ENCODE measurements around the gene DUS3L. TPM values are rescaled to one million over a fixed set of nuclear protein-coding genes. Genes with fewer than 3 reads are reported as not detected.

Gene DUS3L
- total and polyA plus RNA-seq, 2 donors (not counting 1 experiment from before 2014, with no cell fraction given) = 84.6 to 118 TPM

- ATAC-seq (ENCODE audit: low read depth) (no peak), DNase-seq (no peak)
- Mint-ChIP-seq H3K4me1 (no peaks in the 10 kb centered on the region), H3K4me3 (no peak overlapping the region), H3K27me3 (no peaks in the 10 kb centered on the region), H3K27ac (no peak overlapping the region), H3K9me3 (ENCODE audit: insufficient read depth) (no peaks in the 10 kb centered on the region)
- Histone ChIP-seq H3K9me3 (ENCODE audit: control extremely low read depth in 1 of 3, control insufficient read depth in 2 of 3, insufficient read depth in 1 of 3, low read length in 2 of 3) (peaks cover 0 to 4% (median 0%) of the 10 kb centered on the region in 3 donors), H3K36me3 (replicated peaks in 1 of 2; ENCODE audit: control extremely low read depth in 1 of 2, control insufficient read depth in 1 of 2, extremely low read depth in 1 of 2, insufficient read depth in 2 of 2, low read length in 1 of 2) (no peaks in the 10 kb centered on the region), H3K4me2 (replicated peaks; ENCODE audit: low read depth, low read length, poor library complexity, severe bottlenecking) (no peak overlapping the region), H3K79me2 (ENCODE audit: control insufficient read depth, insufficient read depth, low read length) (no peaks in the 10 kb centered on the region), H3K9ac (ENCODE audit: low read length) (no peak overlapping the region), H3K4me1 (ENCODE audit: control insufficient read depth in 2 of 2, insufficient read depth in 2 of 2, low read length in 2 of 2) (no peaks in the 10 kb centered on the region), H3K27me3 (replicated peaks in 1 of 4; ENCODE audit: control extremely low read depth in 1 of 4, control insufficient read depth in 3 of 4, insufficient read depth in 4 of 4, low read length in 3 of 4) (peaks cover 0 to 2% (median 0%) of the 10 kb centered on the region in 4 experiments), H4K20me1 (ENCODE audit: control insufficient read depth, insufficient read depth, low read length, poor library complexity, severe bottlenecking) (no peaks in the 10 kb centered on the region), H2AFZ (ENCODE audit: insufficient read depth, low read depth, low read length, poor library complexity, severe bottlenecking) (no peak overlapping the region), H3K27ac (ENCODE audit: low read length in 2 of 2) (no peak overlapping the region), H3K4me3 (ENCODE audit: control extremely low read depth in 1 of 5, extremely low read depth in 1 of 5, insufficient read depth in 1 of 5, low read depth in 2 of 5, low read length in 4 of 5) (no peak overlapping the region)
- 94% methylated on average over 4 of the region's 8 CpGs for WGBS (ENCODE audit: insufficient coverage)
- TF ChIP-seq EZH2 (IDR thresholded peaks at IDR 0.05; ENCODE audit: borderline replicate concordance, insufficient read depth, low read depth, low read length, poor library complexity, severe bottlenecking) (no peak), CTCF (IDR thresholded peaks at IDR 0.05) (no peak)
- intact Hi-C loops (cut with micrococcal nuclease) = no loop called here
- ChIA-PET CTCF (no interaction called here), POLR2A (no interaction called here)
Measured at GRCh38 chr19:5774921-5775320, 16.0 kb downstream of the DUS3L start.

DNA sequence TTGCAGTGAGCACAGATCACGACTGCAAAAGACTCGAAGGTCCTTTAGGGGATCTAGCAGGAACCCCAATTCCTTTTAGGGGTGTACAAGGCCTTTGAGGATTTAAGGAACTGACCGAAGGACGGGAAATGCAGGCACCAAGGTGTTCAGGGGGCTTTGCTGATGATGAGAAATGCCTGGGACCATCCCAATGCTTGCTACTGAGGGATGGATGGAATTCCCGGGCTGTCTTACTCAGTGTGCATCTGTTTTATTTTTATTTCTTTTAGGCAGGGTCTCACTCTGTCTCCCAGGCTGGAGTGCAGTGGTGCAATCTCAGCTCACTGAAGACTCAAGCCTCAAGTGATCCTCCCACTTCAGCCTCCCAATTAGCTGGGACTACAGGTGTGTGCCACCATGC lies 17.7 kb downstream of the DUS3L start:
- Histone ChIP-seq H3K4me3 (ENCODE audit: control extremely low read depth in 1 of 5, extremely low read depth in 1 of 5, insufficient read depth in 1 of 5, low read depth in 2 of 5, low read length in 4 of 5) (no peak overlapping the region), H2AFZ (ENCODE audit: insufficient read depth, low read depth, low read length, poor library complexity, severe bottlenecking) (no peak overlapping the region), H3K79me2 (ENCODE audit: control insufficient read depth, insufficient read depth, low read length) (no peaks in the 10 kb centered on the region), H3K27me3 (replicated peaks in 1 of 4; ENCODE audit: control extremely low read depth in 1 of 4, control insufficient read depth in 3 of 4, insufficient read depth in 4 of 4, low read length in 3 of 4) (peaks cover 0 to 2% (median 0%) of the 10 kb centered on the region in 4 experiments), H3K9ac (ENCODE audit: low read length) (no peak overlapping the region), H3K9me3 (ENCODE audit: control extremely low read depth in 1 of 3, control insufficient read depth in 2 of 3, insufficient read depth in 1 of 3, low read length in 2 of 3) (peaks cover 0 to 4% (median 0%) of the 10 kb centered on the region in 3 donors), H3K4me2 (replicated peaks; ENCODE audit: low read depth, low read length, poor library complexity, severe bottlenecking) (no peak overlapping the region), H4K20me1 (ENCODE audit: control insufficient read depth, insufficient read depth, low read length, poor library complexity, severe bottlenecking) (no peaks in the 10 kb centered on the region), H3K36me3 (replicated peaks in 1 of 2; ENCODE audit: control extremely low read depth in 1 of 2, control insufficient read depth in 1 of 2, extremely low read depth in 1 of 2, insufficient read depth in 2 of 2, low read length in 1 of 2) (no peaks in the 10 kb centered on the region), H3K27ac (ENCODE audit: low read length in 2 of 2) (no peak overlapping the region), H3K4me1 (ENCODE audit: control insufficient read depth in 2 of 2, insufficient read depth in 2 of 2, low read length in 2 of 2) (no peaks in the 10 kb centered on the region)
- Mint-ChIP-seq H3K4me1 (no peaks in the 10 kb centered on the region), H3K27ac (no peak overlapping the region), H3K27me3 (no peaks in the 10 kb centered on the region), H3K4me3 (no peak overlapping the region), H3K9me3 (ENCODE audit: insufficient read depth) (no peaks in the 10 kb centered on the region)
- no peak for ATAC-seq (ENCODE audit: low read depth)
- no peak for DNase-seq
- TF ChIP-seq EZH2 (IDR thresholded peaks at IDR 0.05; ENCODE audit: borderline replicate concordance, insufficient read depth, low read depth, low read length, poor library complexity, severe bottlenecking) = no peak
- TF ChIP-seq CTCF (IDR thresholded peaks at IDR 0.05) = no peak
- intact Hi-C loops (cut with micrococcal nuclease) = no loop called here
- WGBS (ENCODE audit: insufficient coverage) = 91% methylated on average over 4 of the region's 5 CpGs
- POLR2A ChIA-PET = no interaction called here
- CTCF ChIA-PET = interaction anchor here (0.6 kb wide), 1 partner anchor 38 kb away, joined by 3 read pairs; no protein-coding TSS in a partner anchor
